CD1c-positive myeloid dendritic cell (primary cell): ENCODE results near the gene ARHGAP30.
"Not testable (repeated sequence)": the region's sequence is repeated elsewhere in the genome, so short reads cannot be mapped to it uniquely, and the experiment has no call there.

Experiments
- DNase-seq: peaks from one replicate; pipeline ENCODE4 v3.0.0-alpha.2; 2016; ENCODE audit errors: extremely low spot score

ARHGAP30 gene

GRCh38 chr1:161069731-161070270 is at the start of gene ARHGAP30:
Gene ARHGAP30, minus strand, starts transcription at chr1:161069891. Its CDS starts 267 bp downstream, at chr1:161069624.
- DNase-seq = peak; percentile 86

- DNase-seq = peak; percentile 93
Observed at GRCh38 chr1:161117759-161118581, 48.3 kb upstream of the ARHGAP30 start, which contains the start of the genes NIT1 and PFDN2. Gene NIT1, plus strand, starts transcription at chr1:161118105. Its CDS starts 72 bp downstream, at chr1:161118177. Gene PFDN2, minus strand, starts transcription at chr1:161118037. Its CDS starts 11 bp downstream, at chr1:161118026.

- DNase-seq = not testable (repeated sequence)
Observed at GRCh38 chr1:161115961-161116360, 46.3 kb upstream of the ARHGAP30 start.

- no peak for DNase-seq
Observed at GRCh38 chr1:161115132-161115711, 45.5 kb upstream of the ARHGAP30 start.

- no peak for DNase-seq
Observed at GRCh38 chr1:161114556-161114955, 44.9 kb upstream of the ARHGAP30 start.

GRCh38 chr1:161113915-161114314 is 44.2 kb upstream of the ARHGAP30 start:
- no peak for DNase-seq

- peak; percentile 59 for DNase-seq
Observed at GRCh38 chr1:161111527-161111926, 41.8 kb upstream of the ARHGAP30 start.

GRCh38 chr1:161111117-161111516 is 41.4 kb upstream of the ARHGAP30 start:
- peak; percentile 43 for DNase-seq

GRCh38 chr1:161106431-161106830 is 36.7 kb upstream of the ARHGAP30 start:
- DNase-seq = no peak

GRCh38 chr1:161100556-161100955 is 30.9 kb upstream of the ARHGAP30 start:
- no peak for DNase-seq

GRCh38 chr1:161099090-161099802 is 29.6 kb upstream of the ARHGAP30 start:
- no peak for DNase-seq

GRCh38 chr1:161098210-161099068 is 28.7 kb upstream of the ARHGAP30 start, which contains the start of gene KLHDC9:
Gene KLHDC9, plus strand, starts transcription at chr1:161098361. Its CDS starts 175 bp downstream, at chr1:161098536.
- peak; percentile 15 for DNase-seq

- peak; percentile 62 for DNase-seq
Observed at GRCh38 chr1:161096530-161096929, 26.8 kb upstream of the ARHGAP30 start.

GRCh38 chr1:161096015-161096414 is 26.3 kb upstream of the ARHGAP30 start:
- DNase-seq = no peak

- no peak for DNase-seq
Observed at GRCh38 chr1:161095230-161095629, 25.5 kb upstream of the ARHGAP30 start.

- no peak for DNase-seq
Observed at GRCh38 chr1:161094481-161094880, 24.8 kb upstream of the ARHGAP30 start.

GRCh38 chr1:161092621-161093028 is 22.9 kb upstream of the ARHGAP30 start:
- DNase-seq = no peak

GRCh38 chr1:161091796-161092507 is 22.3 kb upstream of the ARHGAP30 start:
- DNase-seq = no peak

GRCh38 chr1:161091093-161091492 is 21.4 kb upstream of the ARHGAP30 start:
- no peak for DNase-seq

GRCh38 chr1:161090617-161091016 is 20.9 kb upstream of the ARHGAP30 start:
- DNase-seq = no peak
